WTC11 (cell line): ENCODE results near the gene IRF2. TPM values are rescaled to one million over a fixed set of nuclear protein-coding genes. Genes with fewer than 3 reads are reported as not detected.

ENCODE experiments used
- ATAC-seq: fragments of 200-7000 bp; cut with Tn5 transposase; 2 replicates; pipeline ENCODE4 v1.10.0; 2021; ENCODE audit warnings: mild to moderate bottlenecking, moderate library complexity
- CTCF ChIA-PET: fragments of 300-600 bp; sonication (Branson Sonifier 250); formaldehyde crosslinking; loops from one replicate; lab custom pipeline; 2021; ENCODE audit warnings: antibody characterized with exemption; lab: Charles Lee
- POLR2A ChIA-PET: fragments of 350-600 bp; sonication (Branson Sonifier 250); formaldehyde crosslinking; loops from one replicate; lab custom pipeline; 2021; ENCODE audit warnings: antibody characterized with exemption; lab: Charles Lee
- DNase-seq: peaks from one replicate; pipeline ENCODE4 v3.0.0; 2021; ENCODE audit warnings: low spot score
- H3K27ac Mint-ChIP-seq: 2 replicates; pipeline ENCODE4 v1.8.0; 2021; ENCODE audit warnings: mixed read lengths
- H3K27me3 Mint-ChIP-seq: 2 replicates; pipeline ENCODE4 v1.8.0; 2021; ENCODE audit warnings: low read depth, mild to moderate bottlenecking, moderate library complexity, mixed read lengths
- H3K36me3 Mint-ChIP-seq: 2 replicates; pipeline ENCODE4 v1.8.0; 2021; ENCODE audit warnings: mixed read lengths
- H3K4me1 Mint-ChIP-seq: 2 replicates; pipeline ENCODE4 v1.8.0; 2022; ENCODE audit warnings: mixed read lengths
- H3K4me3 Mint-ChIP-seq: 2 replicates; pipeline ENCODE4 v1.8.0; 2021; ENCODE audit warnings: mild to moderate bottlenecking, moderate library complexity, mixed read lengths
- H3K9me3 Mint-ChIP-seq: 2 replicates; pipeline ENCODE4 v1.8.0; 2021; ENCODE audit warnings: mixed read lengths
- ATF2 ChIP-seq: sonication (generic); formaldehyde crosslinking; IDR thresholded peaks from 2 replicates; pipeline ENCODE4 v1.8.1; 2022; ENCODE audit warnings: low read depth, missing genetic modification reagents, borderline replicate concordance
- E2F1 ChIP-seq: sonication (generic); formaldehyde crosslinking; IDR thresholded peaks from 2 replicates; pipeline ENCODE4 v1.8.0; 2022; ENCODE audit warnings: mild to moderate bottlenecking, missing genetic modification reagents
- E2F4 ChIP-seq: sonication (generic); formaldehyde crosslinking; IDR thresholded peaks from 2 replicates; pipeline ENCODE4 v1.8.1; 2022; ENCODE audit warnings: low read depth, mild to moderate bottlenecking, moderate library complexity, missing genetic modification reagents, borderline replicate concordance
- EMX1 ChIP-seq: fragments of 250-450 bp; sonication (Bioruptor Pico); IDR thresholded peaks from 2 replicates; pipeline ENCODE4 v1.8.0; 2021; ENCODE audit warnings: mild to moderate bottlenecking
- FOXP1 ChIP-seq: sonication (generic); formaldehyde crosslinking; IDR thresholded peaks from 2 replicates; pipeline ENCODE4 v1.8.0; 2022; ENCODE audit warnings: missing genetic modification reagents, mild to moderate bottlenecking, moderate library complexity, borderline replicate concordance
- GABPB1 ChIP-seq: sonication (generic); formaldehyde crosslinking; IDR thresholded peaks from 2 replicates; pipeline ENCODE4 v1.8.1; 2023; ENCODE audit warnings: mild to moderate bottlenecking, missing genetic modification reagents
- NFATC4 ChIP-seq: fragments of 250-450 bp; sonication (Bioruptor Pico); IDR thresholded peaks from 2 replicates; pipeline ENCODE4 v1.9.0; 2021; ENCODE audit warnings: mild to moderate bottlenecking
- NFE2L1 ChIP-seq: sonication (generic); formaldehyde crosslinking; IDR thresholded peaks from 2 replicates; pipeline ENCODE4 v1.8.1; 2023; ENCODE audit warnings: missing genetic modification reagents
- OVOL2 ChIP-seq: fragments of 250-450 bp; sonication (Bioruptor Pico); IDR thresholded peaks from 2 replicates; pipeline ENCODE4 v1.9.0; 2021; ENCODE audit warnings: mild to moderate bottlenecking, borderline replicate concordance
- PRRX2 ChIP-seq: fragments of 250-450 bp; sonication (Bioruptor Pico); IDR thresholded peaks from 2 replicates; pipeline ENCODE4 v1.8.0; 2021; ENCODE audit warnings: mild to moderate bottlenecking
- SMAD3 ChIP-seq: sonication (generic); formaldehyde crosslinking; IDR thresholded peaks from 2 replicates; pipeline ENCODE4 v1.8.0; 2022; ENCODE audit warnings: missing genetic modification reagents, mild to moderate bottlenecking, borderline replicate concordance
- STAT6 ChIP-seq: sonication (generic); formaldehyde crosslinking; conservative IDR thresholded peaks from 2 replicates; pipeline ENCODE4 v1.8.1; 2023; ENCODE audit warnings: mild to moderate bottlenecking, low read depth, missing genetic modification reagents, moderate library complexity
- TCF7 ChIP-seq: sonication (generic); formaldehyde crosslinking; IDR thresholded peaks from 2 replicates; pipeline ENCODE4 v1.8.0; 2022; ENCODE audit warnings: mild to moderate bottlenecking, low read depth, missing genetic modification reagents, moderate library complexity
- ZBTB21 ChIP-seq: sonication (generic); formaldehyde crosslinking; IDR thresholded peaks from 2 replicates; pipeline ENCODE4 v1.8.1; 2023; ENCODE audit warnings: mild to moderate bottlenecking, missing genetic modification reagents, borderline replicate concordance
- ZNF121 ChIP-seq: sonication (generic); formaldehyde crosslinking; IDR thresholded peaks from 2 replicates; pipeline ENCODE4 v1.8.0; 2023; ENCODE audit warnings: missing genetic modification reagents
- ZNF219 ChIP-seq: sonication (generic); formaldehyde crosslinking; IDR thresholded peaks from 2 replicates; pipeline ENCODE4 v1.8.0; 2023; ENCODE audit warnings: missing genetic modification reagents, mild to moderate bottlenecking, borderline replicate concordance
- ZNF263 ChIP-seq: sonication (generic); formaldehyde crosslinking; IDR thresholded peaks from 2 replicates; pipeline ENCODE4 v1.8.1; 2022; ENCODE audit warnings: low read depth, mild to moderate bottlenecking, moderate library complexity, missing genetic modification reagents
- total RNA-seq: library from RNA; stranded (reverse); gene quantifications from 3 replicates; pipeline ENCODE4 v1.2.3, GENCODE V29; 2021
- TF ChIP-seq, protein P1 (sequence below): fragments of 250-450 bp; sonication (Bioruptor Pico); conservative IDR thresholded peaks from 2 replicates; pipeline ENCODE4 v1.9.0; 2021; ENCODE audit warnings: mild to moderate bottlenecking

Gene IRF2
- total RNA-seq, 1 experiment from 2014 or later: 11.8 TPM

- Mint-ChIP-seq H3K4me1 (peaks cover 86% of the 10 kb centered on the region), H3K4me3 (no peak overlapping the region)
Measured at GRCh38 chr4:184457535-184458249, 16.7 kb downstream of the IRF2 start.

DNA sequence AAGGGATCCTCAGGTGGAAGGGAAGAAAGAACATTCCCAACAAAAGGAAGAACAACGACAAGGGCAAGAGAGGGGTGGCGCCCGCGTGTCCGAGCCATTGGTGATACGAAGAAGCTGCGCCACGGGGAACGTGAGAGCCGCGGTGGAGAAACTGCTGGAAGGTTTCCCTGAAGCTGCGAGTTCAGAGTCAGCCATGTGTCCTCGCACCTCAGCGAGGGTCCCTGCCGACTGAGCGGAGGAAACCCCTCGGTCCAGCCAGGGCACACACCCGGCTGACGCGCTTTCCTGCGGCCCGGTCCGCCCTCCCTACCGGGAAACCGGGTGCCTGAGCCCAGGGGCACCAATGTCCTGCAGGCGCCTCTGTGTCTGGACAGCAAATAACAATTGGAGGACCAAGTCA lies 18.0 kb downstream of the IRF2 start:
- ChIA-PET CTCF (no interaction called here), POLR2A (no interaction called here)
- Mint-ChIP-seq H3K4me1 (peaks cover 85% of the 10 kb centered on the region), H3K9me3 (no peaks in the 10 kb centered on the region), H3K36me3 (no peaks in the 10 kb centered on the region; the same call in 1 of the 2 replicates), H3K4me3 (no peak overlapping the region), H3K27me3 (no peaks in the 10 kb centered on the region), H3K27ac (no peak overlapping the region)
- TF ChIP-seq ZNF219 (CRISPR knock-in tag) (no peak), EMX1 (CRISPR knock-in tag) (no peak), OVOL2 (no peak), ATF2 (CRISPR knock-in tag) (no peak), ZNF263 (CRISPR knock-in tag) (no peak), E2F1 (CRISPR knock-in tag) (no peak), SMAD3 (no peak), FOXP1 (no peak), NFATC4 (no peak), PRRX2 (CRISPR knock-in tag) (no peak)
- TF ChIP-seq, protein P1, sequence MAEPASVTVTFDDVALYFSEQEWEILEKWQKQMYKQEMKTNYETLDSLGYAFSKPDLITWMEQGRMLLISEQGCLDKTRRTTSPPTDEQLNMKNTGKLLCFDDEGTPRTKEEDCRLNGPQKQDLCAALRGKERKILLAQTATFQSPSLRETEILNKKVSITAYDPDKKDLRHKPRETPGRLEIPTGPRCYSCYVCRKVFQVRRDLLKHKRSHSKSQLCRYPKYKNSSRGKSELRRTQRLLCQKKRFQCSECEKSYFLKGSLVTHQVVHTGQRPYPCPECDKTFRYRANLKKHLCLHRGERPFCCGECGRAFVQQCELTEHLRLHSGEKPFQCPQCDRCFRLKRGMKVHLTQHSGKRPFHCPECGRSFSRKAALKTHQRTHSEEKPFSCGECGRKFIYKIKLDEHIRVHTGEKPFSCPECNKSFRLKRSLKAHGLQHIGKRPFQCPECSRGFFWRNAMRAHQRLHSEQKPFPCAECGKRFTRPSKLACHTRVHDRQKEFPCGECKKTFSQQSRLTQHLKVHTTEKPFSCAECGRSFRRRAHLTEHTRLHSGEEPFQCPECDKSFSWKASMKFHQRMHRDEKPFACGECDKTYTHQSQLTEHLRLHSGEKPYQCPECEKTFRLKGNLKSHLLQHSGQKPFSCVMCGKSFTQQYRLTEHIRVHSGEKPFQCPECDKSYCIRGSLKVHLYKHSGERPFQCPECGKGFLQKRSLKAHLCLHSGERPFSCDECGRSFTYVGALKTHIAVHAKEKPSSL (CRISPR knock-in tag): no peak
- ATAC-seq (no peak), DNase-seq (no peak)

More at GRCh38 chr4:184457535-184458249, 16.7 kb downstream of the IRF2 start:
- CTCF ChIA-PET: interaction anchor here (1.0 kb wide), 2 partner anchors 12 to 194 kb away, joined by 4 read pairs; no protein-coding TSS in a partner anchor
- ATAC-seq (no peak), DNase-seq (no peak)
- TF ChIP-seq ZNF219 (CRISPR knock-in tag): no peak
- no peak for TF ChIP-seq TCF7 (CRISPR knock-in tag)
- TF ChIP-seq ZBTB21 (CRISPR knock-in tag): no peak
- no peak for TF ChIP-seq ZNF121
- TF ChIP-seq GABPB1 (CRISPR knock-in tag): no peak
- no peak for TF ChIP-seq STAT6 (CRISPR knock-in tag)
- no peak for TF ChIP-seq SMAD3
- TF ChIP-seq E2F4 (CRISPR knock-in tag): no peak
- no peak for TF ChIP-seq NFE2L1 (CRISPR knock-in tag)
- no peaks in the 10 kb centered on the region for H3K9me3 Mint-ChIP-seq
- H3K36me3 Mint-ChIP-seq: no peaks in the 10 kb centered on the region; the same call in 1 of the 2 replicates
- POLR2A ChIA-PET: no interaction called here
- no peak overlapping the region for H3K27ac Mint-ChIP-seq
- H3K27me3 Mint-ChIP-seq: no peaks in the 10 kb centered on the region
